HG03159 (cell line): Measurements from ENCODE around the gene MEMO1.
"Not testable (repeated sequence)": the region's sequence is repeated elsewhere in the genome, so short reads cannot be mapped to it uniquely, and the experiment has no call there.

Experiments used
- ATAC-seq: cut with Tn5 transposase; IDR thresholded peaks from one replicate; pipeline ENCODE4 v1.9.1; 2021; ENCODE audit warnings: mild to moderate bottlenecking, moderate library complexity; ENCODE audit not compliant: unreplicated experiment

The MEMO1 gene

DNA sequence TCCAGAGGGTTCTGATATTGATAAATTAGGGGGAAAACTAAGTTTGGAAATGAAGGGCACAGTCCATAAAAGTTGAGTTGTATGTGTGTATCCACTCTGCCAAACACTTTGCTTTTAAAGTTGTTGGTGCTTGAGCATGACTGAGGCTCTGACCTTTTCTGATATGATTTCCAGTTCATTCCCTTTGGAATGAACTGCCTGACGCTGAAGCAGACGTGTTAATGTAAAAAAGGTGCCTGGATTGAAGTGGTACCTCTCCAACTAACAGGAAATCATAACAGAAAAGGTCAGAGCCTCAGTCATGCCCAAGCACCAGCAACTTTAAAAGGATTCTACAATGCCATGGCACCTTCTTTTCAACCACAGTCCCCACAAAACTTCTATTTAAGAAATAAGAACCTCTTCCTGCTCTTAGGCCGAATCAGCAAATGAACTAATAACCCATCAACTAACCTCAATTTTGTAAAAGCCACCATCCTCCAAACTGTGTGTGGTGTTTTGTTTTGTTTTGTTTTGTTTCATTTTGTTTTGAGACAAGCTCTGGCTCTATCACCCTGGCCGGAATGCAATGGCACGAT lies 52.6 kb downstream of the MEMO1 start:
- ATAC-seq: no peak

DNA sequence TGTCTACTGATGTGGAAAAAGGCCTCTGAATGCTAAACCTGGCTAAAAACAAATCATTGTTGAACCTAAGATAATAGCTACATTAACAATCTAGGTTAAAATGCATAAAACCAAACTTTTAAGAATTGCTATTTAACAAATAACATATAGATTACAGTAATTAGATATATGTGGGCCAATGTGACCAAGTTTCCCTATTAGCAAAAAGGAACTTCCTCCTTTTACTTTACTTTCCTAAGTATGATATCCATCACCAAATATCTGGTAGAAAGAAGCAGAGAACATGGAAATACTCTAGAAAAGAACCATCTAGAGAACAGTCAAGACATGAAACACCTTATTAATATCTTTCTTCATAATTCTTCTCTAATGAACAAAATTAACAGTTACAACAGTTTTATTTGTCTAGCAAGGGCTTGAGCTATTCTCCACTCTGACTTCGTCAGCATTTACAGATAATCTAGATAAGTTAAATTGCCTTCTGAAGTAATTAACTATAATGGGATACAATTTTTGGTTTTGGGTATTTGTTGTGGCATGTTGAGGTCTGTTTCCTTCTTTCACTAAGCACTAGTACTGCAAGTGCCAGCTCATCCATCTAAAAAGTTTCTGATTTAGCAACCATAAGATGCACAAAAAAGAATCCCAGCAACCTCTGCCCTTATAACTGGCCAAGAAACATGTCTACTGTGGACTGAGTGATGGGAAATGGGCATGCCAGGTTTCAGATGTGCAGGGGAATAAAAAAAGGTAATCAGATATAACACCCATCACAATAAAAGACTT lies 53.3 kb downstream of the MEMO1 start:
- ATAC-seq: no peak

DNA sequence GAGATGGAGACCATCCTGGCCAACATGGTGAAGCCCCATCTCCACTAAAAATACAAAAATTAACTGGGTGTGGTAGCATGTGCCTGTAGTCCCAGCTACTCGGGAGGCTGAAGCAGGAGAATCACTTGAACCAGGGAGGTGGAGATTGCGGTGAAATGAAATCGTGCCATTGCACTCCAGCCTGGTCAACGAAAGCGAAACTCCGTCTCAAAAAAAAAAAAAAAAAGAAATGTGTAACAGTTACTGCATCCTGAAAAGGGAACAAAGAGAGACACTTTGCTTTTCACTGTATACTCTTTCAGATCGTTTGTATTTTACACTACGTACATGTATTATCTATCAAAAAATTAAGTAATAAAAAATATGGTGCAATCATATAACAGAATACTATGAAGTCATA lies 53.9 kb downstream of the MEMO1 start:
- ATAC-seq: not testable (repeated sequence)

DNA sequence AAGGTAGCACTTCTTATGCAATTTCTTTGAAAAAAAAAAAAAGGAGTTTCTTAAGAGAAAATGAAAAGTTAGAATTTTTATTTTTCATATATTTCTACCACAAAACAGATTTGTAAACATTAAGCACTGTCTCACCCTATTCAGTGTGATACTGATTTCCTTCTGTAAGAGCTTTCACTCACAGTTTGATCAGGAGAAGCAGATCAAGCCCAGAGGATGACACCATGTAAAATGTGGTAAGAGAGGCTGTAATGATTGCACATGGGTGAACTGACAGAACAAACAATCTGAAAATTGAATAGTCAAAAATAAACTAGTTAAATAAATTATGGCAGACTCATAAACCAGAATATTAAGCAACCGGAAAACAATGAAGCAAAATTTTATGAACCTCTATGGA lies 54.5 kb downstream of the MEMO1 start:
- no peak for ATAC-seq

DNA sequence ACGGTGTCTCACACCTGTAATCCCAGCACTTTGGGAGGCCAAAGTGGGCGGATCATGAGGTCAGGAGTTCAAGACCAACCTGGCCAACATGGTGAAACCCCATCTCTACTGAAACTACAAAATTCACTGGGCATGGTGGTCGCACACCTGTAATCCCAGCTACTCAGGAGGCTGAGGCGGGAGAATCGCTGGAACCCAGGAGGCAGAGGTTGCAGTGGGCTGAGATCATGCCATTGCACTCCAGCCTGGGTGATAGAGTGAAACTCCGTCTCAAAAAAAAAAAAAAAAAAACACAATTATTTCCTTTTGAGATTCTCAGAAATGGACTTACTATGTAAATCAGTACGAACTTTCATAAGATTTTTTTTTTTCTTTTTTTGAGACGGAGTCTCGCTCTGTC lies 57.7 kb downstream of the MEMO1 start:
- not testable (repeated sequence) for ATAC-seq

DNA sequence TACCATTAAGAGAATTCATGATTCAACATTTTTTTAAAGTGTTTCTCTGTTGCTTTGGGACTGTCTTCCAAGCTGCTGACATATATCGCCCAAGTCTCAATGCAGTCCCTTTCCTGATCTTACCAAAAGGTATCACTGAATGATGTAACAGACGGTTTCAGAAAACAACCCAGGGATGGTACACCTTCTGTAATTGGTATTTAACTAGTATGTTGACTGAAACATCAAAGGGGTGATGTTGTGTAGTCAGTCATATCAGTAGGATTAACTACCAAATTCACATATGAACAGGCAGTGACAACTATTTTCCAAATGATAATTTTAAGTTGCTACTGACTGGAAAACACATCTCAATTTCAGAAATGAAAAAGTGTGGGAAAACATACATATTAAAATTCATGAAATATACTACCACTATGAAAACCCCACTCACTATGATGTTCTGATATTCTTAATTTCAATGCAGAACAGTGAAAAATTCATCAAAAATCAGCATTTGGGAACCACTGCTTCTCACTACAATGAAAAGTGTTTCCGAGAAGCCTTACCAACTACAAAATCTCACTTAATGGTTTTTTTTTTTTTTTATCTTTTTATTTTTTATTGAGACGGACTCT lies 59.8 kb downstream of the MEMO1 start:
- no peak for ATAC-seq

DNA sequence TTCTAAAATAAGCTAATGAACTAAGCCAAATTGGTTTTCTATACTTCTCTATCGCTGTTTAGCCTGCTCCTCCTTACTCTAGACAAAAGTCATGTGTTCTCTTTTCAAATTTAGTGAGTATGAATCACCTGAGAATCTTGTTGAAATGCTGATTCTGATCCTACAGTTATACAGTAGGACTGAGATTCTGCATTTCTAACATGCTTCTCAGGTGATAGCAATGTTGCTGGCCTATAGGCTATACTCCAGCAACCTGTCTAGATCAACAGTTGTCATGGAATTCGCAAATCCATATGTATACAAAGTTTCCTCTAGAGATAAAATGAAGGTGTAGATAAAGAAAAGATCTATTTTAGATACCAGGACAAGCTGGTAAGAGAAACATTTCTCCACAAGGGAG lies 62.9 kb downstream of the MEMO1 start:
- ATAC-seq: no peak

DNA sequence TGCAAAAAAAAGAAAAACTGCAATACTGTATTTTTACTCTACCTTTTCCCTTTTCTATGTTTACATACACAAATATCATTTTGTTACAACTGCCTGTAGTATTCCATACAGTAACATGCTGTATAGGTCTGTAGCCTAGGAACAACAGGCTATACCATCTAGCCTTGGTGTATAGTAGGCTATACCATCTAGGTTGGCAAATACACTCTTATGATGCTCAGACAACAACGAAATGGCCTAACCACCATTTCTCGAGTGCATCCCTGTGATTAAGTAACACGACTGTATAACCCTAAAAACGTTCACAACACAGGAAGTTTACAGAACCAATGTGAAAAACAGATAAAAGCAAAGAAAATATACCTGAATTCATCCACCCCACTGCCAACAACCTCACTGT lies 64.0 kb downstream of the MEMO1 start:
- no peak for ATAC-seq

DNA sequence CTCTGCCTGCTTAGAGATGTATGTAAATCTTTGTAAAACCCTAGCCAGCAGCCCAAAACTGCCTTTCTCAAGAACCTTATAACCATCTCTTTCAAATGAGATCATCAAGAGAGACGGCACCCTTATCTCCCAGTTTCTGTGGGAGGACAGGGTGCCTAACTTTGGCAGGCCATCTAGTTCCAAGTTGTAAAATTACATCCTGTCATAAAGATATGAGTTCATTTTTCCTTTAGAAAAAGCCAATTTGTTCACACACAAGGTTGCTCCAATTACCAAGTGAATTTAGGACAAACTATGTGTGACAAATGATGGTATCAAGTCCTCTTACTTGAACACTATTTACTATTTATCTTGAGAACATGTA lies 65.3 kb downstream of the MEMO1 start:
- no peak for ATAC-seq

DNA sequence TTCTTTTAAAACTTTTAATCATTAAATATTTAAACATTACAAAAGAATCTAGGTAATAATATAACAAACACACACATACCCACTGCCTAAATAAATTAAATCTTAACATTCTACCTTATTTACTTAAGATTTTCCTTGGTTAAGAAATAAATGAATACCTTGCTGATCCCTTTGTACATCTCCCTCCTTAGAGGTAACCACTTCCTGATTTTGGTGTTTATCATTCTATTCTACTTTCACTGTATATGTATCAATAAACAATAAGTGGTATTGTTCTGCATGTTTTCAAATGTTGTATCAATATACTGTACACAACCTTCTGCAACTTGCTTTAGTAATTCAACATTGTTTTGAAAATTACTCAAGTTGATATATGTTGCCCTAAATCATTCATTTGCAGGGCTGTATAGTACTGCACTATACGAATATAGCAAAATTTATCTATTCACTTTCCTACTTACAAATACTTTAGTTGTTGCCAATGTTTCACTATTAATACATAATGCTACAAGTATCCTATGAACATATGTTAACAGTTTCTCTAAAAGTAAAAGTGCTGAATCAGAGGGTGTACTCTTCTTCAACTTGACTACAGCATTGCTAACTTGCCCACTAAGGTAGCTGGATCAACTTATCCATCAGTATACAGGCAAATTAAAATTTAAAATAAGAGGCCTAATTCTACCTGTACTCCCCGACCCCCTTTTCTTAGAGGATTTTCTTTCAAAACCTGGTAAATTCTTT lies 65.8 kb downstream of the MEMO1 start:
- ATAC-seq: no peak

DNA sequence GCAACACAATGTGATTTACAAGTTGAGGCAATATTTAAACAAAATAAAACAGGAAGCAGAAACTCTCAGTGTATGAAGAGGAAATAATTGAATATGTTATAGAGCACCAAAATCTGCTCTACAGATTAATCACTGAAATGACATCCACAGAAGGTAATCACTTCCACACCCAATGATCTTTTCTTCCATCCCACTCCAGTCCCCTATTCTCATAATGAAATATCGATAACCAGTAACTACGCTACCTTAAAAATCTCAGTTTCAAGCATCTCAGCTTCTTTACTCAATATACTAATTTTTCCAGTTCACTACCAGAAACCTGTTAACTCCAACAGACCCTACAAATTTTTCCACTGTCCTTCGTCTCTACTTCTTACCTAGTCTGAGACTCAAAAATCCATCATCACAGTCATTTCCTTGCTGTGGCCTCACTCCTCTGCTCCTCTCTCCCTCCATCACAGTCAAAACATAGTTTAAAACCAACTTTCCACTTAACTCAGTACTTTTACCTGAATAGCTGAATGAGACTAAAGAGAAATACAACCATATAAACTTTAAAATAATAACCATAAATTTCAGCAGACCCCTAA lies 67.1 kb downstream of the MEMO1 start:
- no peak for ATAC-seq

DNA sequence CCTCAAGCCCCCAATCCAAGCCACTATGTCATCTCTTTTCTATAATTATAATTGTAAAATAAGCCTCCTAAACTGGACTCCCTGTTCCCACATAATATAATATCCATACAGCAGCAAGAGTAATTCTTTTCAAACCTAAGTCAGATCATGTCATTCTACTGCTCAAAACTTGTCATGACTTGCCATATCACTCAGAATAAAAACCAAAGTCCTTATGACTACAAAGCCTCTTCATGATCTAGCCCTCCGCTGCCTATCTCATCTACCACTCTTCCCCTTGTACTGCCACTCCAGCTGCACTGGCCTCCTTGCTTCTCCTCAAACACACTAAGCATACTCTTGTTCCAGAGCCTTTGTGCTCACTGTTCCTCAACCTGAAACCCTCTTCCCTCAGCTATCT lies 69.9 kb downstream of the MEMO1 start:
- no peak for ATAC-seq

DNA sequence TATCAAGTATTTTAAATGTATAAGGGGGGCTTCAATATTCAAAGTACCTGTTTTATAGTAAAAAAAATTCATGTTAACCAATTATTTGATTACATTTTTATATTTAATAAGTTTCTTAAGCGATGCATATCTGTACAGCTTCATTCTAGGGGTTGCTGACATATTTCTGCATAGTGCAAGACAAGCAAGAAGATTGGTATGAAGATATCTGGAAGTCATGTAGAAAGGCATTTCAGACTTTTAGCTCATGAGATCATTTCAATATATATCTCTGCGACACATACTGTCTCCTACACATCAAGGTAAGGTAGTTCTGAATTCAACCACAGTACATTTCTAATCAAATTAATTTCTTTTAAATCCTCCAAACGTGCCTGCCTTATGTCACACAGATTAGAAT lies 73.1 kb downstream of the MEMO1 start:
- ATAC-seq: no peak

DNA sequence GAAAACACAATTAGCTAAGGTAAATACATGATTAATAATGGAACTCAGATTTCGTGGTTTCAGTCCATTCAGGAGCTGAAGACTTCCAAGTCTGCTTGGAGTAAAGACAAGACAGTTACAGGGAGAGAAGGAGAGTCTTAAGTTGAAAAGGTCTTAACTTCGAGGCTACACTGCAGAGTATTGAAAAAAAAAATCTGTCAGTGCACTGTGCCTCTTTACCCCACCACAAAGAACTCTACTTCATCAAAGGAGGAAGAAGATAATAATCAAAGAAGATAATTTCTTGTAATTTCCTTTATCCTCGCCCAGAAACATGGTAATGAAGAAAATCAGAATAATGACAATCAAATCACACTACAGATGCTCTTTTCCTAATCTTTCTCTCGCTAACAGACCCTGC lies 75.4 kb downstream of the MEMO1 start:
- ATAC-seq: no peak

DNA sequence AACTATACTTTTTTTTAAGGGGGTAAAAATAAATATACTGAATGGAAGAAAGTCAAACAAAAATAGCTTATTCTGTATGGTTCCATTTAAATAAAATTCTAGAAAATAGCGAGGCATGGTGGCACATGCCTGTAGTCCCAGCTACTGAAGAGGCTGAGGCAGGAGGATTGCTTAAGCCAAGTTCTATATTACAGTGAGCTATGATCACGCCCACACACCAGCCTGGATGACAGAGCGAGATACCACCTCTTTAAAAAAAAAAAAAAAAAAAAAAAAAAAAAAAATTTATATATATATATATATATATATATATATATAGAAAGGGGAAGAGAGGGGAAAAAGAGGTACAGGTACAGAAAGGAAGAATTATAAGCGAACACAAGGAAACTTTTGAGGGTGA lies 77.7 kb downstream of the MEMO1 start:
- ATAC-seq: no peak

DNA sequence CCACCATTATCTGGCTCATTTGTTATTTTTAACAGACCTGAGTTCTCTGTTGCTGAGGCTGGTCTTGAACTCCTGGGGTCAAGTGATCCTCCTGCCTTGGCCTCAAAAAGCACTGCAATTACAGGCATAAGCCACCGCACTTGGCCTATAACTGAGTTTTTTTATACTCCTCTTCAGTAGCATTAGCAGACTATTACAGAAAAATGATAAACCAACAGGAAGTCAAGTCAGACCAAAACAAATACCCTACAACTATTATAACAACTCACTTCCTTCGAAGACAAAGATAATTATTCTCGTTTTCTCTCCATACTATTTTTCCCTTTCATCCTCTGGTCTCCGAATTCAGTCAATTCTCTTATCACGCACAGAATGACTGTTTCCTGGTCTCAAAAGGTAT lies 78.2 kb downstream of the MEMO1 start:
- ATAC-seq: no peak

DNA sequence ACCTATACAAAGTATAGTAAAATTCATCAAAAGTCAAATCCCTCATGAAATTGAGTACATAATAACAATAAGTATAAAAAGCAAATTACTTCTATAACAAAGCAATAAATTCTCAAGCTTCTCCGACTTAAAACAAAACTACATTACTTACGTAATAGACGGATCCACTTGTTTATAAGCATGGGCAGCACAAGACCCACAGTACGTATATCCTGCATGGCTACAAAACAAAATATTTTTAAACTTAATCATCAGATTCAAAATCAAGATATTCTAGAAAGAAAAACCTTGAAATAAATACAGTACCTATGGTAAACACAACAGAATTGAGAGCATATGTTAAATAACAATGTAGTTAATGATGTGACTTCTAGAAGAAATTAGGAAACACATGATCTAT lies 78.9 kb downstream of the MEMO1 start:
- no peak for ATAC-seq

DNA sequence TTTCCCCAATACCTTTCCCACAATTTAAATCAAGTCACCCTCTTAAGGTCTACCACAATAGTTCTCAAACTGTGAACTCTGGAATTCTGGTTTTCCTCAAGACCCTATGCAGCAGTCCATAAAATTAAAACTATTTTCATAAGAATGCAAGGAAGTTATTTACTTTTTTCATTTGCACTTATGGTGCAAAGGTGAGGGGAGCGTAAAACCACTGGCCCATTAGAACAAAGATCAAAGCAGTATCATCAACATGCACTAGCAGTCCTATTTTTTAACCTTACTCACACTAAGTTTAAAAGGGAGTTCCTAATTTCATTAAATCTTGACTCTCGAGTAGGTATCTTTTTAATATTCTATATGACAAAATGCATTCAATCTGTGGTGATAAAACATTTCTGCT lies 85.3 kb downstream of the MEMO1 start:
- no peak for ATAC-seq

DNA sequence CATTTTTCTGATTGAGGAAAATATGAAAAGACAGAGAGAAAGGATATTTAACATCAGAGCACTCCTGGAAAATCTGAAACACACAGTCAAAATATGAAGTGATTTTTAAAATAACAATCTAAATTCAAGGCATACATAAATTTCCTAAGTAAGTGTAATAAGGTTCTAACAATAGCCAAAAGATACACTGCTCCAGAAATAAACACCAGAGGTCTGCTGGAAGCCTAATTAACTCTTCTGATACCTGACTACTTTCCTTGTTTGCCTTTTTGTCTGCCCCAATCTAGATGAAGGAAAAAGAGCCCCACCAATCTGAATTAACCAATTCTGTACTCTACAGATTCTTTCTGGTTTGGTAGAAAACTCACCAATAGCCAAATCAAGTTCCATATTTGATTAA lies 87.1 kb downstream of the MEMO1 start:
- no peak for ATAC-seq

DNA sequence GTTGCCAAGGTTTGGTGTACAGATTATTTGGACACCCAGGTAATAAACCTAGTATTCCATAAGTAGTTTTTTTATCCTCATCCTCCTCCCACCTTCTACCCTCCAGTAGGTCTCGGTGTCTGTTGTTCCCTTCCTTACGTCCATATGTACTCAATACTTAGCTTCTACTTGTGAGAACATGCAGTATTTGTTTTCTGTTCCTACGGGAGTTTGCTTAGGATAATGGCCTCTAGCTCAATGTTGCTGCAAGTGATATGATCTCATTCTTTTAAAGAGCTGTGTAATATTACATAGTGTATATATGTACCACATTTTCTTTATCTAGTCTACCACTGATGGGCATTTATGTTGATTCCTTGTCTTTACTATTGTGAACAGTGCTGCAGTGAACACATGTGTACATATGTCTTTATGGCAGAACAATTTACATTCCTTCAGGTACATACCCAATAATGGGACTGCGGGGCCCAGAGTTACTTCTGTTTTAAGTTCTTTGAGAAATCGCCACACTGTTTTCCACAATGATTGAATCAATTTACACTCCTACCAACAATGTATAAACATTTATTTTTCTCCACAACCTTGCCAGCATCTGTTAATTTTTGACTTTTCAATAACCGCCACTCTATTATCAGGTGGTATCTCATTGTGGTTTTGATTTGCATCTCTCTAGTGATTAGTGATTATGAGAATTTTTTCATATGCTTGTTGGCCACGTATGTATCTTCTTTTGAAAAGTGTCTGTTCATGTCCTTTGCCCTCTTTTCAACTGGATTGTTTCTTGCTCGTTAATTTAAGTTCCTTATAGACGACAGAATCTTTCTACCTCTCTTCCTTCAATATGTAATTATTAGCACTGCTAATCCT lies 88.0 kb downstream of the MEMO1 start:
- no peak for ATAC-seq

DNA sequence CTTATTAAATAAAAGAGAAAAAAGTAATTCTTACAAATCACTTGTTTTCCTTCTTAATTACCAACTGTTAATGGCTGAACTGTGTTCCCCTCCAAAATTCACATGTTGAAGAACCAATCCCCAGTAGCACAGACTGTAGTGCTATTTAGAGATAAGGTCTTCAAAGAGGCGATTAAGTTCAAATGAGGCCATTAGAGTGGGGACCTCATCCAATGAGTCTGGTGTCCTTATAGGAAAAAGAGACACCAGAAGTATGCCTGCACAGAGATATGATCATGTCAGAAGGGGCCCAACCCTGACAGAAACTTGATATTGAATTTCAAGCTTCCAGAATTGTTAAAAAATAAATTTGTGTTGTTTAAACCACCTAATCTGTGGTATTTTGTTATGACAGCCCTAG lies 89.8 kb downstream of the MEMO1 start:
- no peak for ATAC-seq
